Natural killer cell (primary cell): Measurements from ENCODE around the gene BCL2L15. TPM values are rescaled to one million over a fixed set of nuclear protein-coding genes. Genes with fewer than 3 reads are reported as not detected.
A peak's percentile ranks its signal among the peaks of the same experiment; 100 is the strongest.

Experiments
- ATAC-seq, 3 donors: fragments of 150-1000 bp in 2 of 3; fragments of 200-7000 bp in 1 of 3; cut with Tn5 transposase; 1 replicate in 1 of 3; 2 replicates in 2 of 3; pipeline ENCODE4 v1.10.0; 2021; ENCODE audit warnings: mild to moderate bottlenecking in 2 of 3, moderate library complexity in 2 of 3
- DNase-seq, 2 donors: peaks; one replicate each; pipeline versions ENCODE4 v3.0.0 to v3.0.0-alpha.2; 2013 to 2021; ENCODE audit warnings: mixed read lengths in 1 of 2
- H3K27ac ChIP-seq: one replicate; pipeline ENCODE4 v1.5.1; 2013; ENCODE audit warnings: mild to moderate bottlenecking, low read length
- H3K27me3 ChIP-seq: one replicate; pipeline ENCODE4 v1.6.1; 2013; ENCODE audit warnings: low read length; ENCODE audit not compliant: control insufficient read depth, insufficient read depth
- H3K36me3 ChIP-seq: one replicate; pipeline ENCODE4 v1.6.1; 2013; ENCODE audit warnings: low read length; ENCODE audit not compliant: control insufficient read depth, insufficient read depth
- H3K4me1 ChIP-seq: one replicate; pipeline ENCODE4 v1.6.1; 2013; ENCODE audit warnings: low read length; ENCODE audit not compliant: control insufficient read depth, insufficient read depth
- H3K4me3 ChIP-seq: one replicate; pipeline ENCODE4 v1.5.1; 2013; ENCODE audit warnings: low read length
- H3K9me3 ChIP-seq: one replicate; pipeline ENCODE4 v1.6.1; 2013; ENCODE audit warnings: low read length; ENCODE audit not compliant: control insufficient read depth, insufficient read depth
- H3K27ac Mint-ChIP-seq, 2 donors: one replicate each; pipeline ENCODE4 v1.8.0; 2022; ENCODE audit warnings: mild to moderate bottlenecking in 2 of 2, mixed read lengths in 2 of 2, moderate library complexity in 1 of 2
- H3K27me3 Mint-ChIP-seq, 2 donors: one replicate each; pipeline ENCODE4 v1.8.0; 2022; ENCODE audit warnings: low read depth in 2 of 2, mixed read lengths in 2 of 2
- H3K36me3 Mint-ChIP-seq: one replicate; pipeline ENCODE4 v1.8.0; 2022; ENCODE audit warnings: mixed read lengths
- H3K4me1 Mint-ChIP-seq, 2 donors: one replicate each; pipeline ENCODE4 v1.8.0; 2022; ENCODE audit warnings: mixed read lengths in 2 of 2
- H3K4me3 Mint-ChIP-seq: one replicate; pipeline ENCODE4 v1.8.0; 2022; ENCODE audit warnings: mild to moderate bottlenecking, moderate library complexity, mixed read lengths
- H3K9me3 Mint-ChIP-seq, 2 donors: one replicate each; pipeline ENCODE4 v1.8.0; 2022; ENCODE audit warnings: mixed read lengths in 2 of 2
- WGBS: methylation state at CpG from one replicate; pipeline ENCODE4 v1.1.7; 2013; ENCODE audit warnings: missing lambda C conversion rate; ENCODE audit not compliant: insufficient coverage; 5-methylcytosine and 5-hydroxymethylcytosine counted together
- intact Hi-C: fragments of 100-400 bp; cut with micrococcal nuclease; formaldehyde crosslinking; loops from one replicate; pipeline ENCODE4 v1.14.2; 2022
- total RNA-seq, 4 donors: library from RNA; stranded (reverse); fragments of 120-200 nt in 1 of 4; gene quantifications; one replicate each; pipeline versions ENCODE4 v1.2.3 to v1.2.4, GENCODE V29; 2013 to 2022
- TF ChIP-seq, protein P1 (sequence below): fragments of 200-600 bp; IDR thresholded peaks from one replicate; pipeline ENCODE4 v1.8.0; 2022; ENCODE audit warnings: antibody characterized with exemption

The BCL2L15 gene
- total RNA-seq, 3 donors from 2014 or later (not counting 1 experiment from before 2014, with no cell fraction given) = 0.88 to 2.1 (median 1.5) TPM

DNA sequence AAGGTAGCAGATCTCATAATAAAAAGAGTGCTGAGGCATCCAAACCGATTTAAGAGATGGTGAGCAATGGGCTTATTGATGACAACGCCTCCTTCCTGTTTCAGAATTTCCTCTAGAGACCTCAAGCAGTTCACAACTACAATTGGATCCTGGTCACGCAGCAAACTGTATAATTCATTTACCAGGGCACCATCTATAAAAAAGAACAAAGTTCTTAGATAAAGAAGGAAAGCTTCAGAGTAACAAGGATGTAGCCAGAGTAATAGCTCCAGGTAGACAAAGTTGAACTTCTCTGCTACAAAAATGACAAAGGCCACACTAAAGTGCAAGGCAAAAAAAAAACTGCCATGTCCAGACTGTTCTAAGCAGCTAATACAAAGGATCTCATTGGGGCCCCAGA, 13.8 kb upstream of the BCL2L15 start:
- Histone ChIP-seq H3K27ac (no peak overlapping the region), H3K4me1 (peaks cover 31% of the 10 kb centered on the region), H3K36me3 (peaks cover 50% of the 10 kb centered on the region), H3K27me3 (no peaks in the 10 kb centered on the region), H3K9me3 (no peaks in the 10 kb centered on the region), H3K4me3 (no peak overlapping the region)
- DNase-seq = no peak
- Mint-ChIP-seq H3K36me3 (peaks cover 31% of the 10 kb centered on the region), H3K9me3 (no peaks in the 10 kb centered on the region), H3K27me3 (no peaks in the 10 kb centered on the region), H3K27ac (peak overlapping the region; percentile 99), H3K4me3 (no peak overlapping the region), H3K4me1 (peaks cover 77 to 78% of the 10 kb centered on the region in 2 donors)
- TF ChIP-seq, protein P1, sequence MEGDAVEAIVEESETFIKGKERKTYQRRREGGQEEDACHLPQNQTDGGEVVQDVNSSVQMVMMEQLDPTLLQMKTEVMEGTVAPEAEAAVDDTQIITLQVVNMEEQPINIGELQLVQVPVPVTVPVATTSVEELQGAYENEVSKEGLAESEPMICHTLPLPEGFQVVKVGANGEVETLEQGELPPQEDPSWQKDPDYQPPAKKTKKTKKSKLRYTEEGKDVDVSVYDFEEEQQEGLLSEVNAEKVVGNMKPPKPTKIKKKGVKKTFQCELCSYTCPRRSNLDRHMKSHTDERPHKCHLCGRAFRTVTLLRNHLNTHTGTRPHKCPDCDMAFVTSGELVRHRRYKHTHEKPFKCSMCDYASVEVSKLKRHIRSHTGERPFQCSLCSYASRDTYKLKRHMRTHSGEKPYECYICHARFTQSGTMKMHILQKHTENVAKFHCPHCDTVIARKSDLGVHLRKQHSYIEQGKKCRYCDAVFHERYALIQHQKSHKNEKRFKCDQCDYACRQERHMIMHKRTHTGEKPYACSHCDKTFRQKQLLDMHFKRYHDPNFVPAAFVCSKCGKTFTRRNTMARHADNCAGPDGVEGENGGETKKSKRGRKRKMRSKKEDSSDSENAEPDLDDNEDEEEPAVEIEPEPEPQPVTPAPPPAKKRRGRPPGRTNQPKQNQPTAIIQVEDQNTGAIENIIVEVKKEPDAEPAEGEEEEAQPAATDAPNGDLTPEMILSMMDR = no peak
- no peak for ATAC-seq
- intact Hi-C loops = no loop called here
- WGBS = 53% methylated on average over 3 of the region's 3 CpGs

DNA sequence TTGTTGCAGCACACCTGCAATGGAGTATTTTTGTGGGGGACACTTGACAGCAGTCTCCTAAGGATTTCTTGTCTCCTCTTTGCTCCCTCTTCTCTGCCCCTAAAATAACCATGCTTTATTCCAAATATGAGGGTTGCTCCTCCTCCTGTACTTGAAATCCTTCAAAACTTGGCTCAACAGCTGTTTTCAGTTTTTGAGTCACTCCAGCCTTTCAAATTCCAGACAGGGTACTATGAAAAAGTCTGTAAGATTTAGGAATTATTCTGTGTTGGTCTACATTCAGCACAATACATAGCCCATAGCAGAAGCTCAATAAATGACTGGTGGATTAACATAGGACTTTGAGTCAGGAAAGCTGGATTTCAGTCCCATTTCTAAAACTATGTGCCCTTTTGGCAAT, 11.7 kb upstream of the BCL2L15 start:
- Histone ChIP-seq H3K27ac (no peak overlapping the region), H3K36me3 (peaks cover 70% of the 10 kb centered on the region), H3K27me3 (no peaks in the 10 kb centered on the region), H3K9me3 (no peaks in the 10 kb centered on the region), H3K4me1 (peaks cover 18% of the 10 kb centered on the region), H3K4me3 (no peak overlapping the region)
- Mint-ChIP-seq H3K4me3 (no peak overlapping the region), H3K27me3 (no peaks in the 10 kb centered on the region), H3K27ac (peak overlapping the region in 1 of 2 donors; percentile 75), H3K9me3 (no peaks in the 10 kb centered on the region), H3K4me1 (peaks cover 66% of the 10 kb centered on the region in 2 donors), H3K36me3 (peaks cover 47% of the 10 kb centered on the region)
- TF ChIP-seq, protein P1 = no peak
- intact Hi-C loops = no loop called here
- ATAC-seq (no peak), DNase-seq (no peak)

DNA sequence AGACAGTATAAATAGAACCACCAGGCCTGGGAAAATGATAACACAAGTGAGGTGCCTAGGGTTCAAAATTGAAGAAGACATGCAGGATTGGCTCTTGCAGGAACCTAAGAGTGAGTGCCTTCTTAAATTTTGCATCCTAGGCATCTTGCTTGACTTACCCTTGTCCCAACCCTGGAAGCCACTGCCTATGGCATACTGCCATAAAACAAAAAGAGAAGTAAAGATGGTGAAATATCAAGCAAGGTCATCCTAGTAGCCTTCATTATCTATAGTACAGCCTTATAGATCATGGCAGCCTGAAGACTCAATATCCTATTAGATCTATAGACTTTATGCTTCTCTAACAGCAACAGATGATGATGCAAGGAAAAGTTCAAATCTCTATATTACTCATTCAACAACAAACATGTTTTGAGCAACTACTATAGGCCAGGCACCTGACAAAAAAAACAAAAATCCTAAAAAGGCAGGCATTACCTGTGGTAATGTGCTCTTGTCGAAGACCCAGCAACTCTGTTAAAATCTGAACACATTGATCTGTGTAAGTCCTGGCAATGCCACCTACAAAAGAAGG, 10.9 kb upstream of the BCL2L15 start:
- ATAC-seq (no peak), DNase-seq (no peak)
- H3K4me1 Mint-ChIP-seq = peaks cover 61 to 66% of the 10 kb centered on the region in 2 donors
- peak overlapping the region; percentile 31 to 75 for H3K27ac Mint-ChIP-seq
- TF ChIP-seq, protein P1 = no peak
- Histone ChIP-seq H3K4me3 (no peak overlapping the region), H3K4me1 (peaks cover 12% of the 10 kb centered on the region), H3K27ac (no peak overlapping the region), H3K9me3 (no peaks in the 10 kb centered on the region), H3K27me3 (no peaks in the 10 kb centered on the region), H3K36me3 (peaks cover 76% of the 10 kb centered on the region)
- intact Hi-C loops = no loop called here
- H3K27me3 Mint-ChIP-seq = no peaks in the 10 kb centered on the region
- 69% methylated on average over 1 of the region's 1 CpG for WGBS
- H3K4me3 Mint-ChIP-seq = no peak overlapping the region
- no peaks in the 10 kb centered on the region for H3K9me3 Mint-ChIP-seq
- H3K36me3 Mint-ChIP-seq = peaks cover 50% of the 10 kb centered on the region

DNA sequence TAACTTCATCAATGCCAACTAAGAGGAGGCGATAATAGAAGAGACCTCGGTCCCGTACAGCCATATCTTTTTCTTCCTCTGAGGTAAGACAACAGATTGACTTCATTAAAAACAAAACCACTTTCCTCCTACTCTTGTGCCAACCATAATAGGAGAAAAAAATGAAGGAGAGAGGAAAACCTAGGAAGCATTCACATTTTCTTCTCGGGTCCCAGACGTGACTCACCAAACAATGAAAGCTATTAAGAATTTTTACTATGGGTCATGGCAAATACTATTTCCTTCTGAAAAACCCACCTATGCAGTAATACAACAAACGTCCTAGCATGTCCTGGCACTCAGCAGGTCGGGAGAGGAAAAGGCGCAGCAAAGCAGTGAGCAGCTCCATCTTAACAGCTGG, 8.6 kb upstream of the BCL2L15 start:
- no peak overlapping the region for H3K27ac ChIP-seq
- H3K4me3 ChIP-seq = no peak overlapping the region
- no peaks in the 10 kb centered on the region for H3K27me3 ChIP-seq
- Mint-ChIP-seq H3K36me3 (peaks cover 50% of the 10 kb centered on the region), H3K4me1 (peaks cover 37 to 42% of the 10 kb centered on the region in 2 donors), H3K9me3 (no peaks in the 10 kb centered on the region), H3K27me3 (no peaks in the 10 kb centered on the region), H3K27ac (no peak overlapping the region), H3K4me3 (no peak overlapping the region)
- WGBS = 96% methylated on average over 8 of the region's 8 CpGs
- TF ChIP-seq, protein P1 = no peak
- peaks cover 69% of the 10 kb centered on the region for H3K36me3 ChIP-seq
- no peaks in the 10 kb centered on the region for H3K4me1 ChIP-seq
- no peak for ATAC-seq
- intact Hi-C loops = no loop called here
- H3K9me3 ChIP-seq = no peaks in the 10 kb centered on the region
- no peak for DNase-seq
